Amniotic epithelial cell (primary cell): Measurements from ENCODE around the gene ADARB1.

ENCODE experiments used
- DNase-seq: peaks from one replicate; pipeline ENCODE4 v3.0.0-alpha.2; 2010; ENCODE audit warnings: low read depth

Gene ADARB1

DNA sequence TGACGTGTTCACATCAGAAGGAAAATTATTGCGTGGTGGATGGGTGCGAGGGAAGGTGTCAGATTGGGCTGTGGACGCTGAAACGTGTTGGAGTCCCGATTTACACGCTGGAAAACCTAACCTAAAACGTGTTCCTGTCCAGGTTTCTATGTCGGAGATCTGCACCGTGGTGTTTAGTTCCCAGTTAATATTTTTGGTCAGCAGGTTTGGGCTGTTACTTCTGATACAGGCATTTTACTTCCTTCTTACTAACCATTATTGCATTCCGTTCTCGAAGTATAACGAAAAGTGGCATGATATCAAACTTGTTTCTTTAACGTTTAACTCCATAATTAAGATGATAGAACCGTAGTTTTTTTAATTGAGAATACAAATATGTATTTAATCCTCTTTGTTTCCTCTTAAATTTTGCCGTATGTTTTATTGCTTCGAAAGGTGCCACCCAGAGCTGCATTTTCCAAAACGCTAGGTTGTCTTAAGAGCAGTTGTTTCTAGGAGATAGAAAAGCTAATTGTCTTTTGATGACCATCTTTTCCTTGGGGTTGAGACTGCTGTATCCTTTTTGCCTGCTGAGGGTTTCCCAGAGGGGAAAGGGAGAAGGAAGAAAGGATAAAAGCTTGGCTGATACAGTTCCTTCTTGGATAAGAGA, 1.3 kb downstream of the ADARB1 start:
- DNase-seq = peak; percentile 26

DNA sequence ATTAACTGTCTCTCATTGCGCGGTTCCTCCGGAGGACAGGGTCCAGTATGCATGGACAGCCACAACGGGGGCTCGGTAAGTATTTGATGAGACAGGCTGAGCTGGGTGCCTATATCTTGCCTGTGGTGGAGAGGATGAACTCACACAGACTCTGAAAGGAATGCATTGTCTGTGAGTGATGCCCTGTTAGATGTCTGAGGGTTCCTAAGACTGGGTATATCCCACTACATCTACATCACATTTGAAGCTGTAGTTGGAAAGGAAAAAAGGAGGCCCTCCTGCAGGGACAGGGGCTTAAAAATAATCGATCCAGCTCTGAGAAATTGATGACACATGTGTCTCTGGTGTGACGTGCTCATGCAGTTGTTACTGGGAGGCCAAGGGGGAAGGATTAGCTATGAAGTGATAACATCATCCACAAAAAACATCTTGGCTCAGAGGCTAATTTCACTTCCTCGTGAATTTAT, 1.9 kb downstream of the ADARB1 start:
- peak; percentile 76 for DNase-seq

DNA sequence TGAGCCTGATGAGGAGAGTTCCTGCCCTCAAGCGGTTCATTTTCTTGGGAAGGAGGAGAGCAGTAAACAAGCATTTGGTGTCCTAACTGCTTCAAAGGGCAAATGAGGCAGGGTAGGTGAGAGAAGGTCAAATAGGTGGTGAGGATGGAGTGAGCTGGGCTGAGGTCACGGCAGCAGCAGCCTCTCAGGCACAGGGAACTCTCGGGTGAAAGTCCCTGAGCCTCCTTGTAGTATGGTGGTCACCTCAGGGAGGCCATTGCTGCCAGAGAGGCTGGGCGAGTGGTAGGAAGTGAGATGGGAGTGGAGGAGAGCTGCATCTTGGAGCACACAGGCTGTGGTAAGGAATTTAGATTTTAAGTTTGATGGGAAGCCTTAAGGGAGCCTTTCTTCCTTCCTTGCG, 4.0 kb downstream of the ADARB1 start:
- DNase-seq = no peak

GRCh38 chr21:45078877-45079281, 4.5 kb downstream of the ADARB1 start:
- peak; percentile 96 for DNase-seq

DNA sequence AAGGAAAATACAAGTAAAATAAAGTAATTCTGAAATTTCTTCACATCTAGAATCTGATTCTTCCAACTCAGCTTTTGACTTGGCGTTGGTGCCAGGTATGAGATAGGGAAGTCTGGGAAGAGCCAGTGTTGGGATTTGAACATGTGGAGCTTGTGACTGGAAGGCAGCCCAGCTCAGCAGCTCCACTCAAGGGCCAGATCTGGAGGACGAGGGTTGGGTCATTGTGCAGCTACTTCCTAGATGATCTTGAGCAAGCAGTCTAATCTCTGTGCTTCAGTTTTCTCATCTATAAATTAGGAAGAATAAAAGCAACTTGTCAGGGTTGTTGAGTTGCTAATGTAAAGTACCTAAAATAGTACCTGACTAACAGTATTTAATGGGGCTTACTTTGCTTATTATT, 5.0 kb downstream of the ADARB1 start:
- DNase-seq = peak; percentile 65

- DNase-seq = peak; percentile 51
Observed at GRCh38 chr21:45080232-45080631, 5.9 kb downstream of the ADARB1 start.

DNA sequence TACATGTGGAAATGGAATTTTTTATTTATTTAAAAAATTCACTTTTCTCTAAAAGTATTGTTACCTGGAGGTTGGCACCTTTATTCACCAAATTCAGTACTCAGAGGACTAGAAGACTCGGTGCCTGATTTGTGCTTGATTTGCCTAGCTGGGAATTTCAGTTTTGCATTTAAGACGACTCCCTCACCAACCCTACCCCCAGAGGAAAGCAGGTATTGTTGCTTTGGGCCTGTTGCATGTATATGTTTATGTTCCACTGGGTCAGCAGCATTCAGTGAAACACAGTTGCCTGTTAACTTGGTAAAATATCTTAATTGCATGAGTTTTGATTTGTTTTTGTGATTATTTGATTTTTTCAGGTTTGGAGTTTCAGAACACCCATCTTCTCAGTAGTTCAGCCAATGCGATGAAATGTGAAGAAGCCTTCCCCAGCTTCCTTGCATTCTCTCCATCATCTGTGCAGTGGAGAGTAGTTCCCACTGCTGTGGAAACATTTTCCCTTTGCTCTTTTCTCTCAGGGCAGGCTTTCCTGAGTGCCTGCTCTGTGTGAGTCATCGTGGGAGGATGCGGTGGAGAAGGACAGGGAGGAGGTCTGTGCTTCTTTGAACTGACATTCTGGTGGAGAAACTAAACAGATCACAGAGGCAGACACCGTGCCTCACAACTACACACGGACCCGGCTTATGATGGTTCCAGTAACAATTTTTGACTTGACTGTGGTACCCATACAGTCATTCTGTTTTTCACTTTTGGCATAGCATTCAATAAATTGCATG, 6.4 kb downstream of the ADARB1 start:
- peak; percentile 93 for DNase-seq

- DNase-seq = no peak
Observed at GRCh38 chr21:45081636-45082035, 7.3 kb downstream of the ADARB1 start.

GRCh38 chr21:45082736-45083135, 8.4 kb downstream of the ADARB1 start:
- DNase-seq = no peak

GRCh38 chr21:45084121-45084520, 9.7 kb downstream of the ADARB1 start:
- DNase-seq = no peak

DNA sequence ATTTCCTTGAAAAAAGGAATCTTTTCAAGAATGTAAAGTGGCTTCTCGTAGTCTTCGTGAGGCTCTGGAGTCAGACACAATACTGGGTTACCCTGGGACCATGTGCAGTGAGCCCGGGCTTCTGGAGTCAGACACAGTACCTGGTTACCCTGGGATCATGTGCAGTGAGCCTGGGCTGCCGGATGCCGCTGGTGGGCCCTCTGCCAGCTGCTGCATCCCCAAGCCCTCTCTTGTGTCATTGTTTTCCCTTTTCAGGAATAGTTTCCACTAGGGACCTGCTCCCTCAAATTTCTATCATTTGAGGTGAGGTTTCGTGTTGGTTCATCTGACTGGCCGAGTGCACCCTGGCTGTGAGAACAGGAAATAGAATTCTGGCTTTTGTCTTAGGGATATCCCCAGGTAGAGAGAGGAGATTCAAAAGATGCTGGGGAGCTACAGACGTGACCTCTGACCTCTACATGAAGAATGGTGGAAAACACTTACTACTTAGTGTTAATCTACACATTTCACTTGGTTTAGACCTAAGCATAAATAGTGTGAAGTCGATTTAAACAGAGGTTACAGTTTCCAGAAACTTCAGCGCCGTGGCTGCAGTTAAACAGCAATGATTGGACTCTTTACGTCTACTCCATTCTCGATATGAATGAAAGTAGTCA, 10.6 kb downstream of the ADARB1 start:
- no peak for DNase-seq

- DNase-seq = no peak
Observed at GRCh38 chr21:45085700-45086099, 11.3 kb downstream of the ADARB1 start.

DNA sequence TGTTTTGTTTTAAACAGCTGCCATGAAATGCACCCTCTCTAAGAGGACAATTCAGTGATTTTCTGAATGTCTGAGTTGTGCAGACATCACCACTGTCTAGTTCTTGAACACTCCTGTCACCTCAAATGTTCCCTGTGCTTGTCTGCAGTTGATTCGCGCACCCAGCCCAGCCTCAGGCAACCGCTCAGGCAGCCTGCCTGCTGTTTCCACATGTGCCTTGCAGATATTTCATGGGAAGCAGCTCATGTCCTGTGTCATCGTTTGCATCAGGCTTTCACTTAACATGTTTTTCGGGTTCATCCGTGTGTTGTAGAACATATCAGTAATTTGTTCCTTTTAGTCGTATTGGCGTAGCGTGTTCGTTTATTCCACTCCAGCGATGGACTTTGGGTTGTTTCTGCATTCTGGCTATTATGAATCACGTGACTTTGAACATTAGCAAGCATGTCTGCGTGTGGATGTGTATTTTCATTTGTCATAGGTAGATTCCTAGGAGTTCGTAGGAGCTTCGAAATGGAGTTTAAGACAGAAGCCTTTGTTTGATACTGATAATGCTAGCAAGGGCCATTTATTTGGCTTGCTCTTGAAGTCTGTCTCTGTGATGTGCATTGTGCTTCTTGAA, 12.1 kb downstream of the ADARB1 start:
- no peak for DNase-seq

- DNase-seq = peak; percentile 33
Observed at GRCh38 chr21:45087022-45087823, 12.8 kb downstream of the ADARB1 start.

DNA sequence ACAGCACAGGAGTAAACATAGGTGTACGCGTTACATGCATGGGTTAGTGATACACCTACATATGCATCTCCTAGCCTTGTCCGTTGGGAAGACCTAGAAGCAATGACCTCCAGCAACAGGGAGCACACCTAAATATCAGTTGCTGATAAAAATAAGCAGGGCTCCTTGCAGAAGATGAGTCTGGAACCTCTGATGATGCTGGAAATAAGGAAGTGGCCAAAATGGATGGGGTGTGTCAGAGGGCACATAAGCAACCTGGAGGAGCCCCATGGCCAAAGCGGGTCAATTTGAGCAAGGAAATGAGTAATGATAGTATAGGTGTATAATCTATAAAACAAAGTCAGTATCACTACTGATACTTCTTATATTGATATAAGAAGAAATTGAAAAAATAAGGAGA, 13.7 kb downstream of the ADARB1 start:
- no peak for DNase-seq

DNA sequence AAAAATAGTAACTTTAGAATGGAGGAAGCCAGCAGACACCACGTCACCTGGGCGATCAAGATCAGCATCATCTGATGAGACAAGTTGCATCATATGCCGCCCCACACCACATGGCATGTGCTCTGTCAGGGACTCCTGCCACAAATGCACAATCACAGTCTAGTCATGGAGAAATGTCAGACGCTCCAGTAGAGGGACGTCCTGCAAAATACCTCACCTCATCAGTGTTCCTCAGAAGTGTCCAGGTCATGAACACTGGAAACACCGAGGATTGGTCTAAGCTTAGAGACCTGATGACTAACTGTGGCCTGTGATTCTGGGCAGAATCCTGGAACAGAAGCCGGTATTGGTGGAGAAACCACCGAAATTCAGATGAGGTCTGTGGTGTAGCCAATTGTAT, 14.3 kb downstream of the ADARB1 start:
- DNase-seq = no peak

- no peak for DNase-seq
Observed at GRCh38 chr21:45089964-45090363, 15.6 kb downstream of the ADARB1 start.

- DNase-seq = no peak
Observed at GRCh38 chr21:45090966-45091365, 16.6 kb downstream of the ADARB1 start.

DNA sequence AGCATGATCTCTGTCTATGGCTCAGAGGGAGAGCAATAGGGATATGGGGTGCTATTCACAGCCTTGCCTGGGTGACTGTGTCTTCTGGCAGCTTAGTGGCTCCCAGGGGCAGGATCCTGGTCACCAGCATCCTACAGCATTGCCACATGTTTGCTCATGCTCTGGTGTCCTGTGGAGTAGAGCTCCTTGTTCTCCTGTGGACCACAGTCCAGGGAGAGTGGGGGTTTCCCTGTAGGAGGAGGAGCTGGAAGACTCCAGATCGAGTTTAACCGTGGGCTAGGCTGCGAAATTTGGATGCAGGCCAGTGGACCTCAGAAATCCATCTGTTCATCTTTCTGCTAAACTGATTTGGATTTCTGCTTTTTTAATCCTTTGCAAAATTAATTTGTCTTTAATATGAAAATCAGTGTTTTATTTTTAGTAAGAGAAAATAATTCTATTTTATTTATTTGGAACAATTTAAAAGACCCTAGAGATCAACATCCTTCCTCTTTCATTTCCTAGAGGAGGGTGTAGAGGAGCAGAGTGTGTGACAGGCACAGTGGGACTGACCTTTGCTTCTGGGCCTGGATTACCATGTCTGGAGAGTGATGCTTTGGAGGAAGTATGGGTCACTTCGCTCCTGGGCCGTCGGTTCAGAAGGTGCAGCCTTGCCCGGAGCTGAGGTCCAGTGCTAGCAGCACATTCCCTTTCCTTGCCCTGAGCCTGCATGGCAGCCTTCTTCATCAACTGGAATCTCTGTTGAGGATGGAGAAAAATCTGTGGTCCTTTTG, 17.4 kb downstream of the ADARB1 start:
- peak; percentile 31 for DNase-seq

DNA sequence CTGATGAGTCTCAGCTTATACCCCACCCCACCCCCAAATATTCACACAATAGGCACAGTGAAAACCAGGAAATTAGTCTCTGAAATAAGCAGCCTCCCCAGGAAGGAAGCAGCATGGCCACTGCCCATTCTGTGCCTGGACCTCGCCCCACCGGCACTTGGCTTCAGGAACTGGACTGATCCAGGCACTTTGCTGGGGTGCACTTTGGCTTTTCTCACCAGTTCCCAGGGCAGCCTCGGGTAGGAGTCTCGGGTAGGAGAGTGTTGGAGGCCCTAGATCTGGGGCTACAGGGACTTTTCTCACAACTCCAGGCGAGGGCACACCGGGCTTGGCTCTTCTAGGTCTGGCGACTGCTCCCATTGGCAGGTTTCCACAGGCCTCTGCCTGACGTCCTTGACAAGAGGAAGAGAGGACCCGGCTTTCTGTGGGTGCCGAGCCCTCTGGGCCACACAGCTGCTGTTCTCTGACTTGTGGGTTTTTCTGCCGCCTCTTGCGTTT, 18.7 kb downstream of the ADARB1 start:
- DNase-seq = no peak

GRCh38 chr21:45094412-45094811, 20.0 kb downstream of the ADARB1 start:
- DNase-seq = no peak
